GM06990 (cell line): ENCODE data around the gene UTF1.

Experiments
- DNase-seq: peaks from one replicate; pipeline ENCODE4 v3.0.0-alpha.2; 2011; ENCODE audit not compliant: insufficient read length; ENCODE audit errors: extremely low read depth
- H3K27me3 ChIP-seq: replicated peaks from 2 replicates; pipeline ENCODE4 v1.6.0; 2011; ENCODE audit warnings: low read length; ENCODE audit not compliant: control insufficient read depth, insufficient read depth
- H3K36me3 ChIP-seq: 2 replicates; pipeline ENCODE4 v1.5.1; 2011; ENCODE audit warnings: low read length; ENCODE audit not compliant: control insufficient read depth, insufficient read depth
- H3K4me3 ChIP-seq: replicated peaks from 2 replicates; pipeline ENCODE4 v1.5.1; 2011; ENCODE audit warnings: low read depth, mild to moderate bottlenecking, control low read depth, low read length
- TF ChIP-seq, protein P1 (sequence below): IDR thresholded peaks from 2 replicates; pipeline ENCODE4 v1.5.1; 2011; ENCODE audit warnings: low read length, control low read depth, mild to moderate bottlenecking, inconsistent platforms; ENCODE audit not compliant: insufficient read depth, poor library complexity, severe bottlenecking

Gene UTF1

DNA sequence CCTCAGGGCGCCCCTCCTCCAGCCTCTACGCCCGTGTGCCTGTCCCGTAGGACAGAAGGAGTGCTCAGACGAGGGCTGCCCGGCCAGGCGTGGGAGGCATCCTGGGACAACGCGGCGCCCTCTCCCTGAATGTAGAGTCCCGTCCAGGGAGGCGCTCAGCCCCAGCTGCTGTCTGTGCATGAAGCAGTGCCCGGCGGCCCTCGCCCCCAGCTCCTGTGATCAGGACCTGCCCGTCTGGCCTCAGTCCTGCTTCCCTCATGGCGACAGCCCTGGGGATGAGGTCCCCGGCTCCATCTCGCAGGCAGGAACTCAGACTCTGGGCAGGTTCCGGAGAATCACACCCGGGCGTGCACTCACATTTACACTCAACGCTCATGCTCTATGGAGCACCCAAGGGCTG, 24.9 kb upstream of the UTF1 start:
- TF ChIP-seq, protein P1, sequence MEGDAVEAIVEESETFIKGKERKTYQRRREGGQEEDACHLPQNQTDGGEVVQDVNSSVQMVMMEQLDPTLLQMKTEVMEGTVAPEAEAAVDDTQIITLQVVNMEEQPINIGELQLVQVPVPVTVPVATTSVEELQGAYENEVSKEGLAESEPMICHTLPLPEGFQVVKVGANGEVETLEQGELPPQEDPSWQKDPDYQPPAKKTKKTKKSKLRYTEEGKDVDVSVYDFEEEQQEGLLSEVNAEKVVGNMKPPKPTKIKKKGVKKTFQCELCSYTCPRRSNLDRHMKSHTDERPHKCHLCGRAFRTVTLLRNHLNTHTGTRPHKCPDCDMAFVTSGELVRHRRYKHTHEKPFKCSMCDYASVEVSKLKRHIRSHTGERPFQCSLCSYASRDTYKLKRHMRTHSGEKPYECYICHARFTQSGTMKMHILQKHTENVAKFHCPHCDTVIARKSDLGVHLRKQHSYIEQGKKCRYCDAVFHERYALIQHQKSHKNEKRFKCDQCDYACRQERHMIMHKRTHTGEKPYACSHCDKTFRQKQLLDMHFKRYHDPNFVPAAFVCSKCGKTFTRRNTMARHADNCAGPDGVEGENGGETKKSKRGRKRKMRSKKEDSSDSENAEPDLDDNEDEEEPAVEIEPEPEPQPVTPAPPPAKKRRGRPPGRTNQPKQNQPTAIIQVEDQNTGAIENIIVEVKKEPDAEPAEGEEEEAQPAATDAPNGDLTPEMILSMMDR, result no peak
- H3K36me3 ChIP-seq, result no peaks in the 10 kb centered on the region
- H3K27me3 ChIP-seq, result no peaks in the 10 kb centered on the region
- no peak overlapping the region for H3K4me3 ChIP-seq
- DNase-seq, result no peak

DNA sequence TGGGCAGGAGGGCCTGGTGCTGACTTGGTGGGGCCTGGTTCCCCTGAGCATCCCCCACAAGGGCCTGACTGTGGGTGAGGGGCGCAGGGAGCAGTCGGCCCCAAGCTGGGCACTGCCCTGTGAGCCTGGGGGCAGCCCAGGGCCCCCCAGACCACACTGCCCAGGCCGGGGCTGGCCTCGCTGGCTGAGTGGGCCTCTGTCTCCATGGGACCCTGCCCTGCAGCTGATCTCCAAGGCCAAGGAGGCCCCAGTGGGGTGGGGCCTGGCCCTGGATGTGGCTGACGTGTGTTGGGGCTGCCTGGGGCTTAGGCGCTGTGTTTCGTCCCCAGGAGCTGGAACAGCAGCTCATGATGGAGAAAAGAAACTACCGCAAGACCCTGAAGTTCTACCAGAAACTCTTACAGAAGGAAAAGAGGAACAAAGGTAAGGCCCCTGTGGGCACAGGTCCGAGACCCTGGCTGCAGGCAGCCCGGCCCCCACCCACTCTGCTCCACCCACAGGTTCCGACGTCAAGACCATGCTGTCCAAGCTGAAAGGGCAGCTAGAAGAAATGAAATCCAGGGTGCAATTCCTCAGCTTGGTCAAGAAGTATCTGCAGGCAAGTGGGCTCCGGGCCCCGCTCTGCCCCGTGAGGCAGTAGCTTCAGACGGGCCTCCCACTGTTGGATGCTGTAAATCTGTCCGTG, 23.5 kb upstream of the UTF1 start:
- H3K27me3 ChIP-seq, result no peaks in the 10 kb centered on the region
- H3K4me3 ChIP-seq, result no peak overlapping the region
- DNase-seq, result no peak
- H3K36me3 ChIP-seq, result no peaks in the 10 kb centered on the region
- TF ChIP-seq, protein P1, result no peak

DNA sequence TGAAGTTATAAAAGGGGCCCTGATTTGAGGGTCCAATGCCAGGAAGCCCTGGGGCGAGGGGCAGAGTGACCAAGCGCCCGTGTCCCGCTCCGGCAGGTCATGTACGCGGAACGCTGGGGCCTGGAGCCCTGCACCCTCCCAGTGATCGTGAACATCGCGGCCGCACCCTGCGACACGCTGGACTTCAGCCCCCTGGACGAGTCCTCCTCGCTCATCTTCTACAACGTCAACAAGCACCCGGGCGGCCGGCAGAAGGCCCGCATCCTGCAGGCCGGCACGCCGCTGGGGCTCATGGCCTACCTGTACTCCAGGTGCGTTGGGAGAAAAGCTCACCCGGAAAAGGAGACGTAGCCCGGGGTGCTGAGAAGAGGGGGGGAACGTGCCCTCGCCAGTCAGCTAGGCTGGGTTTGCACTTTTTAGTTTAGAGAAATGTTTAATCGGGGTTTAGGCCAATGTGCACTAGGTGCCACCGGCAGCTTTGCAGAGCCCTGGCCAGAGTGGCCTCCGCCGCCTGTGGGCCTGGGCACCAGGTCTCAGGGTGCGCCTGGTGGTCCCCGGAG, 22.9 kb upstream of the UTF1 start:
- TF ChIP-seq, protein P1, result no peak
- no peaks in the 10 kb centered on the region for H3K36me3 ChIP-seq

GRCh38 chr10:133207627-133208026, 22.4 kb upstream of the UTF1 start:
- TF ChIP-seq, protein P1, result no peak
- no peak overlapping the region for H3K4me3 ChIP-seq
- no peaks in the 10 kb centered on the region for H3K36me3 ChIP-seq
- no peaks in the 10 kb centered on the region for H3K27me3 ChIP-seq
- DNase-seq, result no peak

More for the DNA sequence above, 22.9 kb upstream of the UTF1 start:
- Histone ChIP-seq H3K27me3 (no peaks in the 10 kb centered on the region), H3K4me3 (no peak overlapping the region)
- no peak for DNase-seq

DNA sequence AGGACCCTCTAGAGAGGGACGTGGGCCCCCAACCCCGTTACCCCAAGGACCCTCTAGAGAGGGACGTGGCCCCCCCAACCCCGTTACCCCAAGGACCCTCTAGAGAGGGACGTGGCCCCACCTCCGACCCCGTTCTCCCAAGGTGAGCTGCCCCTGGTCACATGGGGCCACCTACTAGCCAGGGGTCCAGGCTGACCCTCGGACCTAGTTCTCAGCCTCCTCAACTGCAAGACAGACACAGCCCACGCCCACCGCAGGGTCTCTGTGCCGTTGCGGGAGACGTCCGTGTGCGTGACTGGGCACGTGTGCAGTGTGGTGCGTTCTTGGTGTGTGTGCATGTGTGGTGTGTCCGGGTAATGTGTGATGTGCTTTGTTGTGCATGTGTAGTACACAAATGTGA, 21.6 kb upstream of the UTF1 start:
- Histone ChIP-seq H3K4me3 (no peak overlapping the region), H3K36me3 (no peaks in the 10 kb centered on the region), H3K27me3 (no peaks in the 10 kb centered on the region)
- TF ChIP-seq, protein P1, result no peak
- no peak for DNase-seq

DNA sequence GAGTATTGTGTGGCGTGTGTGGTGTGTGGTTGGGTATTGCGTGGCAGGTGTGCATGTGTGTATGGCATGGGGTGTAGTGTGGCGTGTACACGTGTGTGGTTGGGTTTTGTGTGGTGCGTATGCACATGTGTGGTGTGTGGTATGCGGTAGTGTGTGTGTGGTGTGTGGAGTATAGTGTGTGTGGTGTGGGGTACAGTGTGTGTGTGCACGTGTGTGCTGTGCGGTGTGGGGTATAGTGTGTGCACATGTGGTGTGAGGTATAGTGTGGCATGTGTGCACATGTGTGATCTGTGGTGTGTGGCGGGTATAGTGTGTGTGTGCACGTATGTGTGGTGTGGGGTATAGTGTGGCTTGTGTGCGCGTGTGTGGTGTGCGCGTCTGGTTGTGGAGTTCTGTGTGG, 20.9 kb upstream of the UTF1 start:
- DNase-seq, result no peak
- TF ChIP-seq, protein P1, result no peak
- no peaks in the 10 kb centered on the region for H3K36me3 ChIP-seq
- no peak overlapping the region for H3K4me3 ChIP-seq
- no peaks in the 10 kb centered on the region for H3K27me3 ChIP-seq
